Measurements from ENCODE around the gene TTLL5. TPM values are rescaled to one million over a fixed set of nuclear protein-coding genes. Genes with fewer than 3 reads are reported as not detected.

The TTLL5 gene
- total and polyA plus RNA-seq, 9 of the 15 experiments (the other 6 are each of a cell fraction or from before 2014, with no cell fraction given) = 4.1 to 18.9 (median 12.6) TPM

DNA sequence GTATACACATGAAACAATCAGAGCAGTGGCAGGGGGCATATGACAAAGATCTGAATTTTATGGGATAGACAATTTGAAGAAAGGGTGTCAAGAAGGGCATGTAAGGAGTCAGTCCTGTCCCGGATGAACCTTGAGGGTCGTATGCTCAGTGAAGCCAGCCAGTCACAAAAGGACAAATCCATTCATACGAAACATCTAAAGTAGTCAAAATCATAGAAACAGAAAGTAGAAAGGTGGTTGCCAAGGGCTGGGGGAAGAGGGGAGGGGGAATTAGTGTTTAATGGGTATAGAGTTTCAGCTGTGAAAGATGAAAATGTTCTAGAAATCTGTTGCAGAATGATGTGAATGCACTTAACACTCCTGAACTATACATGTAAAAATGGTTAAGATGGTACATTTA lies 163.3 kb downstream of the TTLL5 start:
- Histone ChIP-seq H3K79me2 (ENCODE audit: control insufficient read depth, insufficient read depth, low read length) (no peaks in the 10 kb centered on the region), H3K4me2 (ENCODE audit: insufficient read depth, low read length) (no peak overlapping the region), H3K9me1 (ENCODE audit: control insufficient read depth, insufficient read depth, low read length) (no peaks in the 10 kb centered on the region), H3K4me1 (replicated peaks in 1 of 2; ENCODE audit: control insufficient read depth in 2 of 2, insufficient read depth in 2 of 2, low read length in 2 of 2) (no peaks in the 10 kb centered on the region), H3K27ac (ENCODE audit: extremely low read depth, low read depth, low read length) (no peak overlapping the region), H2AFZ (ENCODE audit: low read depth, low read length) (no peak overlapping the region), H3K9me3 (replicated peaks; ENCODE audit: control insufficient read depth, insufficient read depth, low read depth, low read length) (no peaks in the 10 kb centered on the region), H3K36me3 (ENCODE audit: control insufficient read depth, insufficient read depth, low read length) (peaks cover 7% of the 10 kb centered on the region; the same call in 1 of the 3 replicates), H3K9ac (ENCODE audit: insufficient read depth in 1 of 2, low read depth in 2 of 2, low read length in 2 of 2) (no peak overlapping the region), H3K4me3 (no peak overlapping the region), H3K27me3 (ENCODE audit: control insufficient read depth in 2 of 2, insufficient read depth in 2 of 2, low read length in 2 of 2) (no peaks in the 10 kb centered on the region), H4K20me1 (replicated peaks; ENCODE audit: control insufficient read depth, insufficient read depth, low read length) (no peaks in the 10 kb centered on the region)
- ChIA-PET CTCF (ENCODE audit: low intra/inter-chr PET ratio) (no interaction called here), POLR2A (no interaction called here)
- 78% methylated on average over 3 of the region's 3 CpGs for WGBS (ENCODE audit: insufficient coverage, low coverage, missing lambda C conversion rate)
- BruUV-seq (replicated peaks) = no TSS peak
- TF ChIP-seq TCF7 (IDR thresholded peaks at IDR 0.05; ENCODE audit: borderline replicate concordance) (no peak), ZNF217 (CRISPR knock-in tag; IDR thresholded peaks at IDR 0.05) (no peak), E2F3 (CRISPR knock-in tag; IDR thresholded peaks at IDR 0.05) (no peak), RFX1 (IDR thresholded peaks at IDR 0.05) (no peak), NRF1 (conservative IDR thresholded peaks at IDR 0.05 in 1 of 2, IDR thresholded peaks at IDR 0.05 in 1 of 2) (no peak)
- TF ChIP-seq, protein P1, sequence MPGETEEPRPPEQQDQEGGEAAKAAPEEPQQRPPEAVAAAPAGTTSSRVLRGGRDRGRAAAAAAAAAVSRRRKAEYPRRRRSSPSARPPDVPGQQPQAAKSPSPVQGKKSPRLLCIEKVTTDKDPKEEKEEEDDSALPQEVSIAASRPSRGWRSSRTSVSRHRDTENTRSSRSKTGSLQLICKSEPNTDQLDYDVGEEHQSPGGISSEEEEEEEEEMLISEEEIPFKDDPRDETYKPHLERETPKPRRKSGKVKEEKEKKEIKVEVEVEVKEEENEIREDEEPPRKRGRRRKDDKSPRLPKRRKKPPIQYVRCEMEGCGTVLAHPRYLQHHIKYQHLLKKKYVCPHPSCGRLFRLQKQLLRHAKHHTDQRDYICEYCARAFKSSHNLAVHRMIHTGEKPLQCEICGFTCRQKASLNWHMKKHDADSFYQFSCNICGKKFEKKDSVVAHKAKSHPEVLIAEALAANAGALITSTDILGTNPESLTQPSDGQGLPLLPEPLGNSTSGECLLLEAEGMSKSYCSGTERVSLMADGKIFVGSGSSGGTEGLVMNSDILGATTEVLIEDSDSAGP (CRISPR knock-in tag; IDR thresholded peaks at IDR 0.05) = no peak
- TF ChIP-seq, protein P2, sequence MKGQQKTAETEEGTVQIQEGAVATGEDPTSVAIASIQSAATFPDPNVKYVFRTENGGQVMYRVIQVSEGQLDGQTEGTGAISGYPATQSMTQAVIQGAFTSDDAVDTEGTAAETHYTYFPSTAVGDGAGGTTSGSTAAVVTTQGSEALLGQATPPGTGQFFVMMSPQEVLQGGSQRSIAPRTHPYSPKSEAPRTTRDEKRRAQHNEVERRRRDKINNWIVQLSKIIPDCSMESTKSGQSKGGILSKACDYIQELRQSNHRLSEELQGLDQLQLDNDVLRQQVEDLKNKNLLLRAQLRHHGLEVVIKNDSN (CRISPR knock-in tag; IDR thresholded peaks at IDR 0.05) = no peak
- intact Hi-C loops (cut with micrococcal nuclease) = no loop called here
- in situ Hi-C loops (cut with MboI) = no loop called here
- DNase-seq (ENCODE audit: extremely low read depth in 1 of 4, low spot score in 3 of 4) (no peak), FAIRE-seq (no peak), ATAC-seq (no peak)
